AG04449 (cell line): ENCODE measurements around the gene OSBPL2.

ENCODE experiments used
- CTCF ChIA-PET: fragments of 350-600 bp; formaldehyde crosslinking; extraction: SDS; loops from one replicate; lab custom pipeline; 2021; ENCODE audit warnings: antibody characterized with exemption; lab: Yijun Ruan, JAX
- POLR2A ChIA-PET: fragments of 400-600, 350-600 bp; formaldehyde crosslinking; extraction: SDS; loops from one replicate; lab custom pipeline; 2020; ENCODE audit warnings: antibody characterized with exemption, inconsistent platforms; lab: Yijun Ruan, JAX
- DNase-seq: peaks from one replicate; pipeline ENCODE4 v3.0.0-alpha.2; 2010; ENCODE audit warnings: low read depth, low spot score
- H3K4me3 ChIP-seq: 2 replicates; pipeline ENCODE4 v1.5.1; 2011; ENCODE audit warnings: low read depth, mild to moderate bottlenecking, control low read depth, low read length
- CTCF ChIP-seq: IDR thresholded peaks from one replicate; pipeline ENCODE4 v1.5.1; 2011; ENCODE audit warnings: mild to moderate bottlenecking, moderate library complexity, low read length, control low read depth, inconsistent platforms; ENCODE audit not compliant: insufficient read depth; ENCODE audit errors: missing control alignments

The OSBPL2 gene

GRCh38 chr20:62236766-62237513 lies 1.4 kb upstream of the OSBPL2 start:
- TF ChIP-seq CTCF, result no peak
- ChIA-PET POLR2A (no interaction called here), CTCF (interaction anchor here (1.4 kb wide), 1 partner anchor 12 kb away, joined by 3 read pairs; no protein-coding TSS in a partner anchor)
- H3K4me3 ChIP-seq, result no peak overlapping the region
- no peak for DNase-seq

- DNase-seq, result no peak
- ChIA-PET POLR2A (no interaction called here), CTCF (interaction anchor here (0.8 kb wide), 1 partner anchor 145 kb away, joined by 3 read pairs; no protein-coding TSS in a partner anchor)
- no peak overlapping the region for H3K4me3 ChIP-seq
- no peak for TF ChIP-seq CTCF
Observed at GRCh38 chr20:62237514-62237800, 864 bp upstream of the OSBPL2 start.

GRCh38 chr20:62238569-62239277 lies 402 bp downstream of the OSBPL2 start:
- TF ChIP-seq CTCF, result no peak
- CTCF ChIA-PET, result no interaction called here
- POLR2A ChIA-PET, result interaction anchor here (0.5 kb wide), 1 partner anchor 11 kb away, joined by 3 read pairs; no protein-coding TSS in a partner anchor
- no peak for DNase-seq
- peak overlapping the region; percentile 91 for H3K4me3 ChIP-seq

GRCh38 chr20:62239278-62239879 lies 1.1 kb downstream of the OSBPL2 start:
- ChIA-PET CTCF (no interaction called here), POLR2A (no interaction called here)
- no peak for TF ChIP-seq CTCF
- DNase-seq, result no peak
- peak overlapping the region; percentile 91 for H3K4me3 ChIP-seq

GRCh38 chr20:62240020-62240685 lies 1.8 kb downstream of the OSBPL2 start:
- no peak for TF ChIP-seq CTCF
- H3K4me3 ChIP-seq, result 0 out of 2 replicates have a peak overlapping the region, but pooled peaks have one; percentile 27
- DNase-seq, result no peak
- ChIA-PET CTCF (interaction anchor here (0.7 kb wide), 1 partner anchor 230 kb away, joined by 3 read pairs; no protein-coding TSS in a partner anchor), POLR2A (no interaction called here)
